Activated B cell treated with CpG ODN at 0.5 μM for 24 hours (primary cell): ENCODE data around the gene CST11. TPM values are rescaled to one million over a fixed set of nuclear protein-coding genes. Genes with fewer than 3 reads are reported as not detected.

ENCODE experiments used
- ATAC-seq: fragments of 200-7000 bp; cut with Tn5 transposase; one replicate; pipeline ENCODE4 v1.10.0; 2021; ENCODE audit warnings: low read depth, mild to moderate bottlenecking, moderate library complexity
- CTCF ChIA-PET: fragments of 350-600 bp; sonication (Branson Sonifier 250); formaldehyde crosslinking; loops from one replicate; lab custom pipeline; 2021; ENCODE audit warnings: antibody characterized with exemption; lab: Charles Lee
- POLR2A ChIA-PET: fragments of 350-600 bp; sonication (Branson Sonifier 250); formaldehyde crosslinking; loops from one replicate; lab custom pipeline; 2021; ENCODE audit warnings: antibody characterized with exemption; lab: Charles Lee
- DNase-seq: peaks from one replicate; pipeline ENCODE4 v3.0.0; 2022
- H3K27ac Mint-ChIP-seq: one replicate; pipeline ENCODE4 v1.8.0; 2020; ENCODE audit warnings: mixed read lengths
- H3K27me3 Mint-ChIP-seq: one replicate; pipeline ENCODE4 v1.8.0; 2021; ENCODE audit warnings: mixed read lengths
- H3K36me3 Mint-ChIP-seq: one replicate; pipeline ENCODE4 v1.8.0; 2021; ENCODE audit warnings: low read depth, mixed read lengths
- H3K4me1 Mint-ChIP-seq: one replicate; pipeline ENCODE4 v1.8.0; 2021; ENCODE audit warnings: mixed read lengths
- H3K4me3 Mint-ChIP-seq: one replicate; pipeline ENCODE4 v1.8.0; 2020; ENCODE audit warnings: mild to moderate bottlenecking, mixed read lengths
- H3K9me3 Mint-ChIP-seq: one replicate; pipeline ENCODE4 v1.8.0; 2020; ENCODE audit warnings: mixed read lengths
- CTCF ChIP-seq: fragments of 200-600 bp; IDR thresholded peaks from one replicate; pipeline ENCODE4 v1.8.0; 2022; ENCODE audit warnings: antibody characterized with exemption, mild to moderate bottlenecking
- intact Hi-C: fragments of 100-400 bp; cut with micrococcal nuclease; formaldehyde crosslinking; loops from one replicate; pipeline ENCODE4 v1.15.1; 2024
- total RNA-seq: library from RNA; stranded (reverse); gene quantifications from 2 replicates; pipeline ENCODE4 v1.2.3, GENCODE V29; 2022

The CST11 gene
- total RNA-seq, 1 donor from 2014 or later = not detected

GRCh38 chr20:23420943-23421931, 31.4 kb downstream of the CST11 start, which contains the start of gene NAPB:
Gene NAPB, minus strand, starts transcription at chr20:23421488. Its CDS starts 86 bp downstream, at chr20:23421402.
- no peak for TF ChIP-seq CTCF
- H3K27ac Mint-ChIP-seq = peak within 1 kb of the TSS; percentile 50
- H3K4me1 Mint-ChIP-seq = peaks cover 17% of the 10 kb centered on the region
- H3K4me3 Mint-ChIP-seq = peak within 1 kb of the TSS; percentile 82
- ChIA-PET CTCF (interaction anchor here (0.6 to 1.9 kb wide), 7 partner anchors 10 to 1758 kb away, joined by 3 to 20 read pairs (median 4); partner anchors contain the start of gene NXT1), POLR2A (interaction anchor here (0.5 to 3.6 kb wide), 4 partner anchors 15 to 101 kb away, joined by 3 to 67 read pairs (median 8); partner anchors contain the start of gene NXT1)
- no peaks in the 10 kb centered on the region for H3K9me3 Mint-ChIP-seq
- intact Hi-C loops = loop anchor here (1.0 to 5.0 kb wide), 6 partner anchors 13 to 1971 kb away; partner anchors contain the start of genes ABHD12, GZF1 and NXT1
- ATAC-seq (peak; percentile 99), DNase-seq (peak; percentile 92)
- peaks cover 2% of the 10 kb centered on the region for H3K36me3 Mint-ChIP-seq
- peaks cover 13% of the 10 kb centered on the region for H3K27me3 Mint-ChIP-seq

GRCh38 chr20:23419995-23420901, 32.4 kb downstream of the CST11 start:
- peak; percentile 39 for DNase-seq
- Mint-ChIP-seq H3K4me1 (peaks cover 17% of the 10 kb centered on the region), H3K27ac (peak overlapping the region; percentile 71), H3K27me3 (peaks cover 10% of the 10 kb centered on the region), H3K9me3 (no peaks in the 10 kb centered on the region), H3K4me3 (peak overlapping the region; percentile 82), H3K36me3 (peaks cover 2% of the 10 kb centered on the region)
- ChIA-PET CTCF (interaction anchor here (1.2 to 1.9 kb wide), 3 partner anchors 9 to 70 kb away, joined by 4 to 20 read pairs (median 4); partner anchors contain the start of gene NXT1), POLR2A (interaction anchor here (1.7 to 3.6 kb wide), 2 partner anchors 62 to 69 kb away, joined by 8 to 67 read pairs; partner anchors contain the start of gene NXT1)
- no peak for TF ChIP-seq CTCF
- intact Hi-C loops = loop anchor here (5.0 kb wide), 1 partner anchor 1972 kb away; the partner anchor contains the start of gene ABHD12
- peak; percentile 19 for ATAC-seq

- intact Hi-C loops = no loop called here
- no peak for ATAC-seq
- POLR2A ChIA-PET = interaction anchor here (1.7 to 3.6 kb wide), 2 partner anchors 62 to 69 kb away, joined by 8 to 67 read pairs; partner anchors contain the start of gene NXT1
These were observed 33.0 kb downstream of the CST11 start for GRCh38 chr20:23419657-23419994.

GRCh38 chr20:23417861-23418260, 34.8 kb downstream of the CST11 start:
- peaks cover 2% of the 10 kb centered on the region for H3K36me3 Mint-ChIP-seq
- DNase-seq (no peak), ATAC-seq (no peak)
- H3K9me3 Mint-ChIP-seq = no peaks in the 10 kb centered on the region
- H3K27ac Mint-ChIP-seq = no peak overlapping the region
- H3K27me3 Mint-ChIP-seq = no peaks in the 10 kb centered on the region
- intact Hi-C loops = no loop called here
- TF ChIP-seq CTCF = no peak
- ChIA-PET POLR2A (interaction anchor here (1.0 kb wide), 1 partner anchor 68 kb away, joined by 3 read pairs; no protein-coding TSS in a partner anchor), CTCF (interaction anchor here (1.1 kb wide), 1 partner anchor 68 kb away, joined by 3 read pairs; no protein-coding TSS in a partner anchor)
- peaks cover 18% of the 10 kb centered on the region for H3K4me1 Mint-ChIP-seq
- no peak overlapping the region for H3K4me3 Mint-ChIP-seq

More at GRCh38 chr20:23419657-23419994, 33.0 kb downstream of the CST11 start:
- peak overlapping the region; percentile 71 for H3K27ac Mint-ChIP-seq
- peaks cover 2% of the 10 kb centered on the region for H3K36me3 Mint-ChIP-seq
- peaks cover 5% of the 10 kb centered on the region for H3K27me3 Mint-ChIP-seq
- DNase-seq = no peak
- H3K4me3 Mint-ChIP-seq = peak overlapping the region; percentile 82
- peaks cover 17% of the 10 kb centered on the region for H3K4me1 Mint-ChIP-seq
- no peak for TF ChIP-seq CTCF
- no peaks in the 10 kb centered on the region for H3K9me3 Mint-ChIP-seq
- CTCF ChIA-PET = interaction anchor here (0.8 kb wide), 1 partner anchor 70 kb away, joined by 3 read pairs; no protein-coding TSS in a partner anchor
